NT2/D1 (cell line): ENCODE results near the gene IDH1.

Experiments
- DNase-seq: peaks from one replicate; pipeline ENCODE4 v3.0.0-alpha.2; 2011; ENCODE audit warnings: low read depth, low spot score
- H3K27me3 ChIP-seq: 2 replicates; pipeline ENCODE4 v1.6.0; 2011; ENCODE audit warnings: mild to moderate bottlenecking; ENCODE audit not compliant: insufficient read length, insufficient read depth
- H3K36me3 ChIP-seq: 2 replicates; pipeline ENCODE4 v1.6.1; 2011; ENCODE audit warnings: mild to moderate bottlenecking, low read length, mixed read lengths; ENCODE audit not compliant: insufficient read depth, insufficient read length
- H3K4me1 ChIP-seq: 2 replicates; pipeline ENCODE4 v1.5.1; 2011; ENCODE audit not compliant: insufficient read depth, insufficient read length
- H3K4me3 ChIP-seq: 2 replicates; pipeline ENCODE4 v1.5.1; 2011; ENCODE audit warnings: low read depth; ENCODE audit not compliant: insufficient read length
- H3K9ac ChIP-seq: 2 replicates; pipeline ENCODE4 v1.6.0; 2011; ENCODE audit warnings: low read depth; ENCODE audit not compliant: insufficient read length
- H3K9me3 ChIP-seq: 2 replicates; pipeline ENCODE4 v1.5.1; 2011; ENCODE audit warnings: mild to moderate bottlenecking, low read length; ENCODE audit not compliant: insufficient read depth
- SUZ12 ChIP-seq: IDR thresholded peaks from 2 replicates; pipeline ENCODE4 v1.6.1; 2011; ENCODE audit not compliant: insufficient read length, insufficient read depth; ENCODE audit errors: extremely low read depth
- YY1 ChIP-seq: IDR thresholded peaks from 2 replicates; pipeline ENCODE4 v1.6.1; 2011; ENCODE audit not compliant: insufficient read length, insufficient read depth
- ZNF274 ChIP-seq: IDR thresholded peaks from 2 replicates; pipeline ENCODE4 v1.6.1; 2011; ENCODE audit warnings: mild to moderate bottlenecking, low read depth, low read length

IDH1 gene

DNA sequence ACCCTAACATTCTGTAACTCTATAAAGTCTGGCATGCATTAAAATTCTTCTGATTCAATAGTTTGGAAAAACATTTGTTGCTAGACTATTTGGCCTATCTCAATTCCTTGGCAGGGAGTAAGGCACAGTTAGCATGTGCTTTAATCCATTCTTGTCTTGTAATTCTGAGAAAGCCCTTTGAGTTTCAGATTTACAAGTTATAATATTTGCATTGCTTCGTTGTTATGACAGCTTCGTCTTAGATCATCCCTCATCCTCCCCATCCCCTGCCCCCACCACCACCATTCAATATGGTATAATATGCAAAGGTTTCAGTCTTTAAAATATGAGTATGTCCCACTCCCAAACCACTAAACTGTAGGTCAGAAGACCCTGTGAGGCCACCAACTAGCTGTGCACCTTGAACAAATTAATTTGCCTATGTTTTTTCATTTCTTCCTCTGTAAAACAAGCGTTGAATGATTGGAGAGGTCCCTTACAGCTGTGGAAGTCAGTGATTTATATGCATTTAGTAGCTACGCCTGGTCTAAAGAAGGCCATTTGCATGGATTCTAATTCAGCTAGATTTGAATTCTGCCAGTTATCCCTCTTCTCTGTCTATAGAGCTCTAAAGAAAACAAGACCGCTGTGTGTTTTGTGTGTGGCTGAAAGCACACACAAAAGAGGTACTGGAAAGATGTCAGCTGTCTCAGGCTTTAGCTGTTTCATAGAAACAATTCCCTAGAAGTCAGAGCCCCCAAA is 65.6 kb downstream of the IDH1 start:
- no peak for TF ChIP-seq SUZ12
- TF ChIP-seq ZNF274: no peak
- no peak for TF ChIP-seq YY1
- Histone ChIP-seq H3K4me3 (no peak overlapping the region), H3K27me3 (no peaks in the 10 kb centered on the region), H3K9me3 (no peaks in the 10 kb centered on the region), H3K9ac (no peak overlapping the region), H3K4me1 (no peaks in the 10 kb centered on the region), H3K36me3 (no peaks in the 10 kb centered on the region)
- DNase-seq: no peak

DNA sequence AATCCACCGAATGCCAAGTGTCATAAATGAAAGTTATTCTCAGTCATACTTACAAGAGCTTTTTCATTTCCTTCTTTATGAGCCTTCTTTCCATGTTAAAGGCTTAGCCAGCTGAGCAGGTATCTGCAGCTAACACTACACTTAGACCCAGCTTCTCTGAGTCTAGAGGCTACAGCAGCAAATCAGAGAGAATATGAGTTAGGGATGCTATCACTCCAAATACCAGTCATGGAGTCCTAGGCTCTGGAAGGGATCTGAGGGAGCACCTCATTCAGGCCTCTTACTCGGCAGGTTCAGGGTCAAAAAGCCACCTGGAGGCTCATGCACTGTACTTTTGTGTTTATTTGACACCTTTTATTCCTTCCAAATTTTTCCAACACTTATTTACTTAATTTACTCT is 68.0 kb downstream of the IDH1 start:
- no peaks in the 10 kb centered on the region for H3K27me3 ChIP-seq

DNA sequence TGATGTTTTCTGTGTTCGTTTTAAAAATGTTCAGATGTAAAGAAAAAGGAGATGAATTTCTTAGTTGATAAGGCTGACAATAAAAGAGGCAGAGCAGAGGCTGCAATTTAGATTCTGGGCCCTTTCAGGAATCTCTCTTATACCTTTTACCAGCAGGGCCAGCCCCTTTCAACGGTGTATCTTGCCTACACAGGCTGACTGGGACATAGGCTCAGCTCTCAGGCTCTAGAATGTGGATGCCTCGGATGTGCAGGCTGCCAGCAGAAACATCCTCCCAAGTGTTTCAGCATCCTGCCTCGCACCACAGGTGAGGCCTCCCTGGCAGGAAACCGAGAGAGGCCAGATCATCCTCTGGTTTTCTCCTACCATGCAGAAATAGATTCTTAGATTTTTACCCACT is 68.4 kb downstream of the IDH1 start:
- no peak for TF ChIP-seq ZNF274
- no peak for TF ChIP-seq SUZ12
- TF ChIP-seq YY1: no peak
- Histone ChIP-seq H3K36me3 (no peaks in the 10 kb centered on the region), H3K9ac (no peak overlapping the region), H3K4me3 (no peak overlapping the region), H3K27me3 (no peaks in the 10 kb centered on the region), H3K4me1 (no peaks in the 10 kb centered on the region), H3K9me3 (no peaks in the 10 kb centered on the region)
- DNase-seq: no peak

More for the DNA sequence above, 68.0 kb downstream of the IDH1 start:
- no peak overlapping the region for H3K9ac ChIP-seq
- H3K4me1 ChIP-seq: no peaks in the 10 kb centered on the region
- no peak for TF ChIP-seq YY1
- no peak for TF ChIP-seq SUZ12
- no peak for TF ChIP-seq ZNF274
- H3K9me3 ChIP-seq: no peaks in the 10 kb centered on the region
- no peak for DNase-seq
- H3K4me3 ChIP-seq: no peak overlapping the region
- H3K36me3 ChIP-seq: no peaks in the 10 kb centered on the region
